PFSK-1 (cell line): ENCODE data around the gene ATP6V1B1.

ENCODE experiments used
- FOXP2 ChIP-seq: optimal IDR thresholded peaks from 2 replicates; pipeline ENCODE3; 2011; ENCODE audit warnings: borderline replicate concordance, control low read depth, inconsistent platforms; ENCODE audit not compliant: insufficient read depth; ENCODE audit errors: extremely low read length, extremely low read depth
- POLR2AphosphoS5 ChIP-seq: IDR thresholded peaks from 2 replicates; pipeline ENCODE4 v1.6.1; 2012; ENCODE audit warnings: low read depth, mild to moderate bottlenecking, control low read depth, low read length, moderate library complexity
- REST ChIP-seq, 2 experiments: IDR thresholded peaks; 2 replicates each; pipeline versions ENCODE4 v1.6.1 to v1.8.0; 2011 to 2012; ENCODE audit warnings: low read depth in 2 of 2, low read length in 2 of 2, control low read depth in 1 of 2, inconsistent platforms in 1 of 2, mild to moderate bottlenecking in 1 of 2, moderate library complexity in 1 of 2; ENCODE audit not compliant: insufficient read depth in 1 of 2
- SIN3A ChIP-seq: IDR thresholded peaks from 2 replicates; pipeline ENCODE4 v1.6.1; 2012; ENCODE audit warnings: mild to moderate bottlenecking, low read length, moderate library complexity, borderline replicate concordance; ENCODE audit not compliant: insufficient read depth
- TAF1 ChIP-seq: IDR thresholded peaks from 2 replicates; pipeline ENCODE4 v1.6.1; 2012; ENCODE audit warnings: low read length, control low read depth, borderline replicate concordance; ENCODE audit not compliant: insufficient read depth

ATP6V1B1 gene

GRCh38 chr2:70939839-70940580, 4.3 kb downstream of the ATP6V1B1 start:
- TF ChIP-seq TAF1 = no peak
- no peak for TF ChIP-seq POLR2AphosphoS5

- TF ChIP-seq SIN3A = no peak
- TF ChIP-seq FOXP2 = no peak
- no peak for TF ChIP-seq TAF1
- no peak for TF ChIP-seq POLR2AphosphoS5
- TF ChIP-seq REST (IDR thresholded peaks at IDR 0.05; ENCODE audit: insufficient read depth in 1 of 2, low read depth in 2 of 2, low read length in 2 of 2) = no peak
These were observed 5.5 kb downstream of the ATP6V1B1 start for GRCh38 chr2:70941186-70941585.

GRCh38 chr2:70941701-70942100, 6.0 kb downstream of the ATP6V1B1 start:
- TF ChIP-seq REST (IDR thresholded peaks at IDR 0.05; ENCODE audit: insufficient read depth in 1 of 2, low read depth in 2 of 2, low read length in 2 of 2) = no peak
- no peak for TF ChIP-seq POLR2AphosphoS5
- no peak for TF ChIP-seq TAF1
- no peak for TF ChIP-seq FOXP2
- no peak for TF ChIP-seq SIN3A

GRCh38 chr2:70942396-70943204, 6.9 kb downstream of the ATP6V1B1 start:
- no peak for TF ChIP-seq REST (IDR thresholded peaks at IDR 0.05; ENCODE audit: insufficient read depth in 1 of 2, low read depth in 2 of 2, low read length in 2 of 2)
- TF ChIP-seq SIN3A = no peak
- TF ChIP-seq POLR2AphosphoS5 = no peak
- TF ChIP-seq TAF1 = no peak
- TF ChIP-seq FOXP2 = no peak

GRCh38 chr2:70943205-70943871, 7.6 kb downstream of the ATP6V1B1 start:
- TF ChIP-seq TAF1 (no peak), POLR2AphosphoS5 (no peak), SIN3A (no peak), REST (IDR thresholded peaks at IDR 0.05; ENCODE audit: insufficient read depth in 1 of 2, low read depth in 2 of 2, low read length in 2 of 2) (no peak), FOXP2 (no peak)
